Activated CD8-positive, alpha-beta T cell treated with anti-CD3 and anti-CD28 coated beads, Interleukin-2, amount 10 ng/mL, durations not matched to agents 7 days and 5 days (primary cell): Measurements from ENCODE around the gene LST1. TPM values are rescaled to one million over a fixed set of nuclear protein-coding genes. Genes with fewer than 3 reads are reported as not detected.

Experiments used
- ATAC-seq: fragments of 150-1000 bp; cut with Tn5 transposase; one replicate; pipeline ENCODE4 v1.10.0; 2021; ENCODE audit warnings: moderate library complexity
- CTCF ChIA-PET: fragments of 350-600 bp; sonication (Branson Sonifier 250); formaldehyde crosslinking; loops from one replicate; lab custom pipeline; 2021; ENCODE audit warnings: antibody characterized with exemption; lab: Charles Lee
- POLR2A ChIA-PET: fragments of 350-600 bp; sonication (Branson Sonifier 250); formaldehyde crosslinking; loops from one replicate; lab custom pipeline; 2021; ENCODE audit warnings: antibody characterized with exemption; lab: Charles Lee
- DNase-seq: peaks from one replicate; pipeline ENCODE4 v3.0.0-alpha.2; 2020
- H3K27ac Mint-ChIP-seq: one replicate; pipeline ENCODE4 v1.8.0; 2021; ENCODE audit warnings: mild to moderate bottlenecking, mixed read lengths
- H3K27me3 Mint-ChIP-seq: one replicate; pipeline ENCODE4 v1.8.0; 2021; ENCODE audit warnings: low read depth, mixed read lengths
- H3K36me3 Mint-ChIP-seq: one replicate; pipeline ENCODE4 v1.8.0; 2021; ENCODE audit warnings: low read depth, mixed read lengths
- H3K4me1 Mint-ChIP-seq: one replicate; pipeline ENCODE4 v1.8.0; 2021; ENCODE audit warnings: low read depth, mixed read lengths
- H3K4me3 Mint-ChIP-seq: one replicate; pipeline ENCODE4 v1.8.0; 2021; ENCODE audit warnings: mild to moderate bottlenecking, mixed read lengths
- H3K9me3 Mint-ChIP-seq: one replicate; pipeline ENCODE4 v1.8.0; 2022; ENCODE audit warnings: mixed read lengths; ENCODE audit not compliant: insufficient read depth
- total RNA-seq, 2 experiments: library from RNA; stranded (reverse); gene quantifications; one replicate each; pipeline ENCODE4 v1.2.3, GENCODE V29; 2021

LST1 gene
- total RNA-seq, 2 experiments from 2014 or later = 125 to 139 TPM

DNA sequence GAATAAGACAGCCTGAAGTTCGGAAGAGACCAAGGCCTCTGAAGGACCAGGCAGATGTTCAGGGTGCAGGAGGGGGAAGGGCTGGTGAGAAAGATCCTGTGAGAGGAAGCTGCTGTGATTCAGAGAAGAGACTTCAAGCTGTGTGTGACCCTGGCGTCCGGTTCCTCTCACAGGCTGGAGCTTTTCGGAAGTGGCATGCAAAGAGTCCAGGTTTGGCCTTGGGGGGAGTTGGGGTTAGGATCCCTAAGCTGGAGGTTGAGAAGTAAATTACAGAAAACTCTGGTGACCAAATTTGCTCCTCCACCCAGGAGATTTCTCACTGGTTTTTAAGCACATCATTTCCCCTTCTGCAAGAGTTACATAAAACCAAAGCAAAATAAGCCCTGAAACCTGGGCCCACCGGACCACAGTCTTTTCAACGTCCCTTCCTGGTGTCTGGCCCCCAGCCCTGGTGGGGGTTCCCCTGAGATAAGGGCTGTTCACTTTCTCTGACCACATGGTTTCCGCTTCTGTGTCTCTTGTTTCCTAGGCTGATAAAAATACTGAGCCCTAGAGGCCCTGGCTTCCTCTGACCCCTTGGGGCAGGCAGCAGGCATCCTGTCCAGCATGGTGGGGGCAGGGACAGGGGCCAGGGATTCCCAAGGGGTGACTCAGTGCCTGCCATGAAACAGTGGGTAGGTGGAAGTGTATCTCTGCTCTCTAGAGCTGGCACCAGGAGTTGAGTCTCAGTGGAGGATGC lies 25.9 kb upstream of the LST1 start:
- Mint-ChIP-seq H3K4me3 (peak overlapping the region; percentile 65), H3K4me1 (peaks cover 65% of the 10 kb centered on the region), H3K36me3 (peaks cover 54% of the 10 kb centered on the region)

DNA sequence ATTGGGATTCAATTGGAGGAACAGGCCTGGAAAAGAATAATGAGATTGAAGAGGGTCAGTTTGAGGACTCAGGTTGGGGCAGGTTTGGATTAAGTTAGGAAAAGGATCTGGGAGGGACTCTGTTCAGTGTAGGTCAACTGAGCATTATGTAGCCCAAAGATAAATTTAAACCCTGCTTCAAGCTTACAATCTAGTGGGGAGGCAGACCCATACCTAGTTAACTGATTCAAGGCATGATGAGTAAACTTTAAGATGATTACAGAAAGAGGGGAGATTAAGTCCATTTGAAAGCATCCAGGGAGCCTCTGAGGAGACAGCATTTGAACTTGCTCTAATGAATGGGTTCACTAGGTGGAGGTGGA lies 25.4 kb upstream of the LST1 start:
- H3K9me3 Mint-ChIP-seq = no peaks in the 10 kb centered on the region
- ChIA-PET POLR2A (interaction anchor here (0.9 to 5.1 kb wide), 7 partner anchors 8 to 55 kb away, joined by 3 to 55 read pairs (median 6); partner anchors contain the start of genes LTA, LTB and TNF), CTCF (interaction anchor here (1.2 to 17.1 kb wide), 11 partner anchors 8 to 54 kb away, joined by 3 to 189 read pairs (median 7); partner anchors contain the start of genes AIF1, LST1, LTB and NCR3)
- peaks cover 24% of the 10 kb centered on the region for H3K27me3 Mint-ChIP-seq
- H3K4me1 Mint-ChIP-seq = peaks cover 65% of the 10 kb centered on the region
- DNase-seq = no peak
- H3K27ac Mint-ChIP-seq = peak overlapping the region; percentile 82
- H3K36me3 Mint-ChIP-seq = peaks cover 57% of the 10 kb centered on the region
- H3K4me3 Mint-ChIP-seq = peak overlapping the region; percentile 65
- no peak for ATAC-seq

More for the DNA sequence above, 25.9 kb upstream of the LST1 start:
- CTCF ChIA-PET = interaction anchor here (1.2 to 17.1 kb wide), 12 partner anchors 8 to 55 kb away, joined by 3 to 189 read pairs (median 6); partner anchors contain the start of genes AIF1, LST1, LTB and NCR3
- POLR2A ChIA-PET = interaction anchor here (0.7 to 5.1 kb wide), 9 partner anchors 8 to 100 kb away, joined by 3 to 55 read pairs (median 5); partner anchors contain the start of genes C6orf47, LTA, LTB and NCR3
- peak; percentile 75 for DNase-seq
- Mint-ChIP-seq H3K27ac (peak overlapping the region; percentile 82), H3K27me3 (peaks cover 19% of the 10 kb centered on the region), H3K9me3 (no peaks in the 10 kb centered on the region)
- ATAC-seq = peak; percentile 70

DNA sequence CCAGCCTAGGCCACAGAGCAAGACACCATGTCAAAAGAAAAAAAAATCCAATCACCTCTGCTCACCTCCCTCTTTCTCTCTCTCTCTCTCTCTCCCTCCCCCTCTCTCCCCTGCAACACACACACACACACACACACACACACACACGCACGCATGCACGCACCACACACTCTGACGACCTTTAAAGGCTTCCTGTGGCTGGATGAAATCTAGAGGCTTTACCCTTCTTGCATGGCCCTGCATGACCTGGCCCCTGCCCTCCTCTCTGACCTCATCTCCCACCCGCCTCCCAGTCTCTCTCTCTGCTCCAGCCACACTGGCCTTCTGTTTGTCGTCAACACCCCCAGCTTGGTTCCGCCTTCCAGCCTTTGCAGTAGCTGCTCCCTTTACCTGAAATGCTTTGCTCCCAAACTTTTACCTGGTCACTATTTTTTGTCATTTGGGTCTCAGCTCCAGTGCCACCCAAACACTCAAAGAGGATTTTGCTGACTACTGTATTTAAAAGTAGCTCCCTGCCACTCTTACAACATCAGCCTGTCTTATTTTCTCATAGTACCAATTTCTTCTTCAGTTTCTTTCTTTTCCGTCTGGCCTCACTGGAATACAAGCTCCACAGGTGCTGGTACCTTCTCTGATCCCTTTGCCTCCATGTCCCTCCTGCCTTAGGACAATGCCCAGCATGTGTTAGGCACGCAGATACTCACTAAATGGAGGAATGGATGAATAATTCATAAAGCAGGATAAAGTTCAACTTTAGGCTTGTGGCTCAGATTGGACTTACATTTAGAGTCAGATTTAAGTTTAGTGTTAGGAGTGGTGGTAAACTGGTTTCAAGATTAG lies 18.3 kb upstream of the LST1 start:
- ChIA-PET POLR2A (interaction anchor here (1.0 to 4.8 kb wide), 8 partner anchors 7 to 29 kb away, joined by 4 to 73 read pairs (median 5); partner anchors contain the start of genes LST1, LTB and NCR3), CTCF (interaction anchor here (0.7 to 24.1 kb wide), 10 partner anchors 8 to 30 kb away, joined by 3 to 504 read pairs (median 6); partner anchors contain the start of genes ATP6V1G2, DDX39B, LTB and NCR3)
- Mint-ChIP-seq H3K4me3 (peak overlapping the region; percentile 9), H3K27ac (peak overlapping the region; percentile 56), H3K9me3 (no peaks in the 10 kb centered on the region), H3K27me3 (peaks cover 22% of the 10 kb centered on the region), H3K4me1 (peaks cover 55% of the 10 kb centered on the region), H3K36me3 (peaks cover 17% of the 10 kb centered on the region)
- no peak for DNase-seq
- peak; percentile 4 for ATAC-seq

DNA sequence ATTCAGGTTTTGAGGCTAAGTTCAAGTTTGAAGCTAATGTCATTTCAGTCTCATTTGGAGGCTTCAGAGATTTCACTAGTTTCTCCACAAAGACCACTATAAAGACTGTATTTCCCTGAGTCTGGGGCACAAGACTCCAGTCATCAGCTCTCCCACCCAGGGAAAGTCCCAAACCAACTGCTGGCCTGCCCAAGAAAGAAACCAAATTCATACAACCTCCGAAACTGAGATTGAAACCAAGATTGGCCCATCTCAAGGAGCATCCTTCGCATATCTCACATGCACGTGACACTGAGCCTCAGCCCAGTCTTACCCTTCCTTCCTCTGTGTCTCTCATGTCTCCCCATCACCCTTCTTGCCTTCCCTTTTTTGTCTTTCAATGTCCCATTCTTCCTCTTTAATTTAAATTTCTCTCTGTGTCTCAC lies 17.5 kb upstream of the LST1 start:
- peak overlapping the region; percentile 26 for H3K4me3 Mint-ChIP-seq
- H3K36me3 Mint-ChIP-seq = peaks cover 17% of the 10 kb centered on the region
- DNase-seq = peak; percentile 86

DNA sequence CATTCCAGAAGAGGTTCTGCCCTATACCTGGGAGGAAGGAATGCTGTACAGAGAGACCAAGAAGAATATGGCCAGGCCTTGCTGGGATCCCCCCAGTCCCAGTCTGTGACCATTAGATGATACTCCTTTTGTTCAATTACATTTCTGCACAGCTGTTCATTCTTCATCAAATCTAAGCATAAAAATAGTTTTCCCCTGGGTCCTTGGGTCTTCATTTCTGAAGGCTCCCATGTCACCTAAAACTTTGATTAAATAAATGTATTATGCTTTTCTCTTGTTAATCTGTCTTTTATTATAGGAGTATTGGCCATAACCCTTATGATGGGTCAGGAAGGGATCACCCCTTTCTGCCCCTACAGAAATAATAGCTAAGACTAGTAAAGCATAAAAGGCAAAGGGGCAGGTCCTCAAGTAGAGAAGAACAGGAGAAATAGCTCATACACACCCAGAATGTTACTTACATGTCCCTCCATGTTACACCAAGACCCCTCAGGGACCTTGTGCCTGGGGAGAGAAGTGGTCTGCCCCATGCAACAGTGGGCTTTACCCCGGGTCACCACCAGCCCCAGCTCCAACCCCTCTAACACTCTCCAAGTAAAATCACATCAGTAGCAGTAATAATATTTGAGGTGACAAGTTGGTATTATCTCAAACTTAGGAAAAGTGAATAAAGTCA lies 16.1 kb upstream of the LST1 start:
- no peak overlapping the region for H3K27ac Mint-ChIP-seq
- H3K4me1 Mint-ChIP-seq = peaks cover 75% of the 10 kb centered on the region
- no peak overlapping the region for H3K4me3 Mint-ChIP-seq
- ATAC-seq (no peak), DNase-seq (no peak)
- ChIA-PET CTCF (interaction anchor here (0.7 to 24.1 kb wide), 7 partner anchors 8 to 28 kb away, joined by 3 to 504 read pairs (median 11); partner anchors contain the start of genes ATP6V1G2, DDX39B, LST1 and LTB), POLR2A (interaction anchor here (0.6 to 4.8 kb wide), 6 partner anchors 10 to 29 kb away, joined by 3 to 73 read pairs (median 4); partner anchors contain the start of genes LST1 and LTB)
- H3K27me3 Mint-ChIP-seq = peaks cover 13% of the 10 kb centered on the region
- H3K36me3 Mint-ChIP-seq = peaks cover 10% of the 10 kb centered on the region
- no peaks in the 10 kb centered on the region for H3K9me3 Mint-ChIP-seq

More for the DNA sequence above, 17.5 kb upstream of the LST1 start:
- ChIA-PET CTCF (interaction anchor here (1.3 to 24.1 kb wide), 9 partner anchors 8 to 29 kb away, joined by 4 to 504 read pairs (median 6); partner anchors contain the start of genes ATP6V1G2, DDX39B, LTB and NCR3), POLR2A (interaction anchor here (0.6 to 4.8 kb wide), 11 partner anchors 8 to 269 kb away, joined by 3 to 73 read pairs (median 5); partner anchors contain the start of genes LST1, LTB and NCR3)
- Mint-ChIP-seq H3K4me1 (peaks cover 63% of the 10 kb centered on the region), H3K27ac (peak overlapping the region; percentile 56), H3K27me3 (peaks cover 22% of the 10 kb centered on the region), H3K9me3 (no peaks in the 10 kb centered on the region)
- peak; percentile 74 for ATAC-seq

DNA sequence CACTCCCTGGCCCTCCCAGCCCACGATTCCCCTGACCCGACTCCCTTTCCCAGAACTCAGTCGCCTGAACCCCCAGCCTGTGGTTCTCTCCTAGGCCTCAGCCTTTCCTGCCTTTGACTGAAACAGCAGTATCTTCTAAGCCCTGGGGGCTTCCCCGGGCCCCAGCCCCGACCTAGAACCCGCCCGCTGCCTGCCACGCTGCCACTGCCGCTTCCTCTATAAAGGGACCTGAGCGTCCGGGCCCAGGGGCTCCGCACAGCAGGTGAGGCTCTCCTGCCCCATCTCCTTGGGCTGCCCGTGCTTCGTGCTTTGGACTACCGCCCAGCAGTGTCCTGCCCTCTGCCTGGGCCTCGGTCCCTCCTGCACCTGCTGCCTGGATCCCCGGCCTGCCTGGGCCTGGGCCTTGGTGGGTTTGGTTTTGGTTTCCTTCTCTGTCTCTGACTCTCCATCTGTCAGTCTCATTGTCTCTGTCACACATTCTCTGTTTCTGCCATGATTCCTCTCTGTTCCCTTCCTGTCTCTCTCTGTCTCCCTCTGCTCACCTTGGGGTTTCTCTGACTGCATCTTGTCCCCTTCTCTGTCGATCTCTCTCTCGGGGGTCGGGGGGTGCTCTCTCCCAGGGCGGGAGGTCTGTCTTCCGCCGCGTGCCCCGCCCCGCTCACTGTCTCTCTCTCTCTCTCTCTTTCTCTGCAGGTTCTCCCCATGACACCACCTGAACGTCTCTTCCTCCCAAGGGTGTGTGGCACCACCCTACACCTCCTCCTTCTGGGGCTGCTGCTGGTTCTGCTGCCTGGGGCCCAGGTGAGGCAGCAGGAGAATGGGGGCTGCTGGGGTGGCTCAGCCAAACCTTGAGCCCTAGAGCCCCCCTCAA lies 13.8 kb upstream of the LST1 start, which contains the start of gene LTA:
Gene LTA (plus strand): TSS at position 249 of the 871 bp plus-strand sequence. CDS start 454 bp downstream, at position 703.
- DNase-seq = peak; percentile 82
- Mint-ChIP-seq H3K9me3 (no peaks in the 10 kb centered on the region), H3K4me1 (peaks cover 95% of the 10 kb centered on the region)

DNA sequence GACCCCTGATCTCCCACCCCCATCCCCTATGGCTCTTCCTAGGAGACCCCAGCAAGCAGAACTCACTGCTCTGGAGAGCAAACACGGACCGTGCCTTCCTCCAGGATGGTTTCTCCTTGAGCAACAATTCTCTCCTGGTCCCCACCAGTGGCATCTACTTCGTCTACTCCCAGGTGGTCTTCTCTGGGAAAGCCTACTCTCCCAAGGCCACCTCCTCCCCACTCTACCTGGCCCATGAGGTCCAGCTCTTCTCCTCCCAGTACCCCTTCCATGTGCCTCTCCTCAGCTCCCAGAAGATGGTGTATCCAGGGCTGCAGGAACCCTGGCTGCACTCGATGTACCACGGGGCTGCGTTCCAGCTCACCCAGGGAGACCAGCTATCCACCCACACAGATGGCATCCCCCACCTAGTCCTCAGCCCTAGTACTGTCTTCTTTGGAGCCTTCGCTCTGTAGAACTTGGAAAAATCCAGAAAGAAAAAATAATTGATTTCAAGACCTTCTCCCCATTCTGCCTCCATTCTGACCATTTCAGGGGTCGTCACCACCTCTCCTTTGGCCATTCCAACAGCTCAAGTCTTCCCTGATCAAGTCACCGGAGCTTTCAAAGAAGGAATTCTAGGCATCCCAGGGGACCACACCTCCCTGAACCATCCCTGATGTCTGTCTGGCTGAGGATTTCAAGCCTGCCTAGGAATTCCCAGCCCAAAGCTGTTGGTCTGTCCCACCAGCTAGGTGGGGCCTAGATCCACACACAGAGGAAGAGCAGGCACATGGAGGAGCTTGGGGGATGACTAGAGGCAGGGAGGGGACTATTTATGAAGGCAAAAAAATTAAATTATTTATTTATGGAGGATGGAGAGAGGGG lies 12.6 kb upstream of the LST1 start:
- peak overlapping the region; percentile 96 for H3K27ac Mint-ChIP-seq

More for the DNA sequence above, 13.8 kb upstream of the LST1 start, which contains the start of gene LTA:
- POLR2A ChIA-PET = interaction anchor here (1.4 to 14.3 kb wide), 6 partner anchors 9 to 23 kb away, joined by 5 to 388 read pairs (median 34); partner anchors contain the start of genes LTB and NCR3
- ATAC-seq = peak; percentile 43
- H3K36me3 Mint-ChIP-seq = peaks cover 23% of the 10 kb centered on the region
- peaks cover 5% of the 10 kb centered on the region for H3K27me3 Mint-ChIP-seq
- H3K4me3 Mint-ChIP-seq = peak within 1 kb of the TSS; percentile 93
- CTCF ChIA-PET = interaction anchor here (1.6 to 24.1 kb wide), 7 partner anchors 6 to 26 kb away, joined by 6 to 928 read pairs (median 73); partner anchors contain the start of genes ATP6V1G2, DDX39B, LST1 and LTB
- peak within 1 kb of the TSS; percentile 96 for H3K27ac Mint-ChIP-seq

DNA sequence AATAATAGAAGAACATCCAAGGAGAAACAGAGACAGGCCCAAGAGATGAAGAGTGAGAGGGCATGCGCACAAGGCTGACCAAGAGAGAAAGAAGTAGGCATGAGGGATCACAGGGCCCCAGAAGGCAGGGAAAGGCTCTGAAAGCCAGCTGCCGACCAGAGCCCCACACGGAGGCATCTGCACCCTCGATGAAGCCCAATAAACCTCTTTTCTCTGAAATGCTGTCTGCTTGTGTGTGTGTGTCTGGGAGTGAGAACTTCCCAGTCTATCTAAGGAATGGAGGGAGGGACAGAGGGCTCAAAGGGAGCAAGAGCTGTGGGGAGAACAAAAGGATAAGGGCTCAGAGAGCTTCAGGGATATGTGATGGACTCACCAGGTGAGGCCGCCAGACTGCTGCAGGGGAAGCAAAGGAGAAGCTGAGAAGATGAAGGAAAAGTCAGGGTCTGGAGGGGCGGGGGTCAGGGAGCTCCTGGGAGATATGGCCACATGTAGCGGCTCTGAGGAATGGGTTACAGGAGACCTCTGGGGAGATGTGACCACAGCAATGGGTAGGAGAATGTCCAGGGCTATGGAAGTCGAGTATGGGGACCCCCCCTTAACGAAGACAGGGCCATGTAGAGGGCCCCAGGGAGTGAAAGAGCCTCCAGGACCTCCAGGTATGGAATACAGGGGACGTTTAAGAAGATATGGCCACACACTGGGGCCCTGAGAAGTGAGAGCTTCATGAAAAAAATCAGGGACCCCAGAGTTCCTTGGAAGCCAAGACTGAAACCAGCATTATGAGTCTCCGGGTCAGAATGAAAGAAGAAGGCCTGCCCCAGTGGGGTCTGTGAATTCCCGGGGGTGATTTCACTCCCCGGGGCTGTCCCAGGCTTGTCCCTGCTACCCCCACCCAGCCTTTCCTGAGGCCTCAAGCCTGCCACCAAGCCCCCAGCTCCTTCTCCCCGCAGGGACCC lies 11.7 kb upstream of the LST1 start:
- POLR2A ChIA-PET = interaction anchor here (0.5 to 14.3 kb wide), 12 partner anchors 8 to 173 kb away, joined by 3 to 388 read pairs (median 4); partner anchors contain the start of genes C6orf47, DDX39B, LST1 and LTB
- peaks cover 92% of the 10 kb centered on the region for H3K4me1 Mint-ChIP-seq
- no peak for ATAC-seq

More for the DNA sequence above, 12.6 kb upstream of the LST1 start:
- peaks cover 92% of the 10 kb centered on the region for H3K4me1 Mint-ChIP-seq
- H3K4me3 Mint-ChIP-seq = peak overlapping the region; percentile 93
- ATAC-seq = no peak
- ChIA-PET POLR2A (interaction anchor here (0.8 to 14.3 kb wide), 10 partner anchors 9 to 174 kb away, joined by 3 to 388 read pairs (median 8); partner anchors contain the start of genes C6orf47, DDX39B, LTB and NCR3), CTCF (interaction anchor here (1.1 to 24.1 kb wide), 5 partner anchors 10 to 258 kb away, joined by 3 to 928 read pairs (median 189); partner anchors contain the start of genes ATP6V1G2, BAG6, DDX39B and LST1)
- H3K27me3 Mint-ChIP-seq = peaks cover 2% of the 10 kb centered on the region
- H3K36me3 Mint-ChIP-seq = peaks cover 31% of the 10 kb centered on the region
- no peak for DNase-seq
- H3K9me3 Mint-ChIP-seq = no peaks in the 10 kb centered on the region

More for the DNA sequence above, 11.7 kb upstream of the LST1 start:
- Mint-ChIP-seq H3K4me3 (peak overlapping the region; percentile 93), H3K27me3 (no peaks in the 10 kb centered on the region), H3K36me3 (peaks cover 40% of the 10 kb centered on the region), H3K9me3 (no peaks in the 10 kb centered on the region), H3K27ac (peak overlapping the region; percentile 96)
- CTCF ChIA-PET = interaction anchor here (0.8 to 24.1 kb wide), 8 partner anchors 11 to 257 kb away, joined by 3 to 928 read pairs (median 4); partner anchors contain the start of genes ATP6V1G2, BAG6, DDX39B and LST1
- DNase-seq = no peak
